GM12872 (cell line): ENCODE measurements around the gene FILIP1L.

Experiments
- TF ChIP-seq, protein P1 (sequence below): IDR thresholded peaks from 3 replicates; pipeline ENCODE4 v1.5.1; 2011; ENCODE audit warnings: low read depth, mild to moderate bottlenecking, low read length, moderate library complexity; ENCODE audit not compliant: insufficient read depth

Gene FILIP1L

DNA sequence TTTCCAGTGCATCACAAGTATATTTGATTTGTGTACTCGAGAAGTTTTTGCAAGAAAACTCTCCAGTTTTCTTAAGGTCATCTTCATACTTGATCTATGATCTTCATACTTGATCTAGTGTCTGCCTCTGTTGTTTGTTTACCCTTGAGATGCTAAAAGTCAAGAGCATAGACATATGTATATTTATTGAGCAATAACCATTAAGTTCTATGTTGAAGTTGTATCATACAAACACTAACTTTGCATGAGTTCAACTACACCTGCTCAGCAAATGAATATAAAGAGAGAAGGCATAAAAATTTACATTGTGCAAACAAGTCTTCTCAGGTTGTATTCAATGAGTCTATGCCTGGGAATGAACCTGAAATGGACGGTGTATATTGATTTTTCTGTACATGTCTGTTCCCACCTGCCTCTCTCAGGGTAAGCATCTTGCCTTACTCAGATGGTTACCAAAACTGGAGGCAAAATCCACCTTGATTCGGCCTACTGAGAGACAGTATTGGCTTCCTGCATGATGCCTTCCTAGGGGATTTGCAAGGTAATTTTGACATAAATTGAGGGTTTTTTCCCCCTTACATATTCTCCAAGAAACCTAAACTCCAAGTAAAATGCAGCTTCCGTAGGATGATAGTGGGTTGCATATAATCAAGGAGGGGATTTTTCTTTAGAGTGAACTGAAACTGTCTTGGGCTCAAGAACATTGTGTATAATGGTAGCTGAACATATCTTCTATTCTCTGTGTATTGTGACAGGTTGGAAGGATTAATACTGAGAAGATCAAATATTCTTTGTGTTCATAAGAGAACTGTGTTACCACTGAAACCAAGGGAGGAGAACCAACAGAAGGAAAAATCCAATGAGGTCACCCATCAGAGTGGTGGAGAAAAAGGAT, 110.4 kb downstream of the FILIP1L start:
- TF ChIP-seq, protein P1, sequence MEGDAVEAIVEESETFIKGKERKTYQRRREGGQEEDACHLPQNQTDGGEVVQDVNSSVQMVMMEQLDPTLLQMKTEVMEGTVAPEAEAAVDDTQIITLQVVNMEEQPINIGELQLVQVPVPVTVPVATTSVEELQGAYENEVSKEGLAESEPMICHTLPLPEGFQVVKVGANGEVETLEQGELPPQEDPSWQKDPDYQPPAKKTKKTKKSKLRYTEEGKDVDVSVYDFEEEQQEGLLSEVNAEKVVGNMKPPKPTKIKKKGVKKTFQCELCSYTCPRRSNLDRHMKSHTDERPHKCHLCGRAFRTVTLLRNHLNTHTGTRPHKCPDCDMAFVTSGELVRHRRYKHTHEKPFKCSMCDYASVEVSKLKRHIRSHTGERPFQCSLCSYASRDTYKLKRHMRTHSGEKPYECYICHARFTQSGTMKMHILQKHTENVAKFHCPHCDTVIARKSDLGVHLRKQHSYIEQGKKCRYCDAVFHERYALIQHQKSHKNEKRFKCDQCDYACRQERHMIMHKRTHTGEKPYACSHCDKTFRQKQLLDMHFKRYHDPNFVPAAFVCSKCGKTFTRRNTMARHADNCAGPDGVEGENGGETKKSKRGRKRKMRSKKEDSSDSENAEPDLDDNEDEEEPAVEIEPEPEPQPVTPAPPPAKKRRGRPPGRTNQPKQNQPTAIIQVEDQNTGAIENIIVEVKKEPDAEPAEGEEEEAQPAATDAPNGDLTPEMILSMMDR, result no peak

DNA sequence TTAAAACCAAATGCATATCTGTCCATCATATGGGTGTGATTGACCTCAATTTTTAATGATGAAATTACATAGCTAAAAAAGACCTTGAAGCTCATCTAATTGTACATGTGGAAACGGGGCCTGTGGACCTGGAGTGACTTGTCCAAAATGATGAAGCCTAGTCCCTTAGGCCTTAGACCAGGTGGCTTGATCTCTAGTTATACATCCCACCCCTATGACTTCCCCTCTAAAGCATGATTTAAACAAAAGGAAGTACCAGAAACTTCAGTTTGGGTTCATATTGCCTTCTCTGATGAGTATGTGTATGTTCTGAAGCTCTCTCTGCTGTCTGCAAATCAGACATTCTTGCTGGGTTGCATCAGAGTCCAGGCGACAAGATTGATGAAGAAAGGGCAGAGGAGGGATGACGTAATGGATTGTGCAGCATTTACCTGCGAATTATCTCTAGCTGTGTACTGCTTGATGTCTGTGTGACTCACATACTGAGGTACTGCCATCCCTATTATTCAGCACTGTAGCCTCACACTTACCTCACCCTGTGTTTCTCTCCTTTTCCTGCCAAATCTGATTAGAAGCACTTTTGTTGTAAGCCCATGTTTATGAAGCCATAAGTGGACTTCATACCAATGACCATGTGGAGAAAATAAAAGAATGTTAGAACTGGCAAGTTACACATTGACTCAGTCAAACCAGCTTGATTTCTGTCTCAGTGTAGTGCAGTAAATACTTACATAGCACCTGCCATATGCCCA, 111.5 kb downstream of the FILIP1L start:
- TF ChIP-seq, protein P1, result no peak

DNA sequence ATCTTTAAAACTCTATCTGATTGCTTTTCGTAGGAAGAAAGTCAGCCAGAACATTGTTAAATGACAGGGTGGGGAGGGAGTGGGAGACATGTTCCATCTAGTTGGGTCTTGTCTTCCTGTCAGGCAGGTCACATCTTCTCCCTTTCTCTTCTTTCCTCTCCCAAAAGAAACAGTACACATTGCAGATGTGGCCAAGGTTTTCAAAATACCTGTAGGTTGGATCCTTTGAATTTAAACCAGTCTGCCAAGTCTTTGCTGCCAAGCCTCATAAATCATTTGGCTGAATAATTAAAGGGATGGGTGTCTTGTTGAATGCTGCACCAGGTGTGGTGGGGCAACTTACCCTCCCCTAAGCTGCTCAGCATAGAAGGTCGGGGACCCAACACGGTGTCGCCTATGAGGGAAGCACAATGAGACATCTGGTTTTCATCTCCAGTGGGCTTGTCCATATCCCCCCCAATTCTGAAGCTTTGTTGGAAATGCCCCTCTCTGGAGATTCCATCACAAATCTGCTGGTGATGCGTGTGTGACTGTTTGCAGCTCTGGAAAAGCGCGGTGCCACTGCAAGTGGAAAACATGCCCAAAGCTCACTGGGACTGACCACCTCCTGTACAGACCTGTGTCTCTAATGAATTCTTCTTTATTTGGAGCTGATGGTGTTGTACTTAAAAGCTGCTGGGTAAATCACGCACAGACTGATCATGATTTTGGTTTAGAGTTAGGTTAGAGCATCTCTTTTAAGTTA, 112.6 kb downstream of the FILIP1L start:
- TF ChIP-seq, protein P1, result no peak

DNA sequence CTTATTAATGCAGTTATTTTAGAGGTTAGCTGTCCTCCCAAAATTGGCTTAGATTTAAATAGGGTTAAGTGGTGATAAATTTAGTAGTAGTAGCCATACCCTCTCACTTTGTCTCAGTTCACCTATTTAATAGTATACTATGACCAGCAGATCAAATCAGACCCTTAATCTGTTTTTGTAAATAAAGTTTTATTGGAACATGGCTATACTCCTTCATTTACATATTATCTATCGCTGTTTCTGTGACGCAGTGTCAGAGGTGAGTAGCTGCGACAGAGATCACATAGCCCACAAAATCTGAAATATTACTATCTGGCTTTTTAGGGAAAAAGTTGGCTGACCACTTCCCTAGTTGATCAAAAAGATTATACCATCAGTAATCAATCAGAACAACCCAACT, 113.2 kb downstream of the FILIP1L start:
- TF ChIP-seq, protein P1, result no peak

DNA sequence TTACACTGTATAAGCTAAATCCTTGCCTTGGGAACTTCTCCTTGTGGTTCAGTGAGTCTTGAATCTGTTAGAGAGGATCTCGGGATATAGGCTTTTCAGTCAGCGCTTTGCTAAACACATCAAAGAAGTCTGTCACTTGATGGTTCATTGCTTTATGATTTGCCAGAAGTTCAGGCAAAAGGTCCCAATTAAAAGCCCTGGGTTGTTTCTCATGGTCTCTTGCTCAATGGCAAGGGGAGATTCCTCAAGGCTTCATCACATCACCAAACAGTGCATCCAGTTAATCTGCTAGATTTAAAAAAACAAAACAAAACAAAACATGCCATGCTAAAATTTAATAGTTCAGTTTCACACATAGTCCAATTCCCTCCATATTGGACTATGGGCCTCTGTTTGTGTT, 114.8 kb downstream of the FILIP1L start:
- TF ChIP-seq, protein P1, result no peak

- TF ChIP-seq, protein P1, result no peak
Observed at GRCh38 chr3:99997293-99997692, 117.0 kb downstream of the FILIP1L start.

DNA sequence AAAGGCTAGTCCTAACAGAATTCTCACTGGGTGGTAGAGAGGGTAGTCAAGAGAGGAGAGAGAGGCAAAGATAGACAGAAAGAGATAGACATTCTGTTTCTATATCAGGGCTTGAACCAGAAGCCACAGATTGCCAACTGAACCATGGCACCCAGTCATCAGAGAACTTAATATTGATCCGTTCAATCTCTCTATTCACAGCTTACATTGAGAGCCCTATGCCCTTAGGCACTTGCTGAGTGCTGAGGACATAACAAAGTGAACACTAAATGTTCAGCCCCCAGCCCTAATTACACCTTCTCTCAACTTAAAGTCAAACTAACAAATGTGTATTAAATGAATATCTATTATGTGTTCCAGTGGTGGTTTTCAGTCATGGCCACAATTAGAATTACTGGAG, 124.1 kb downstream of the FILIP1L start:
- TF ChIP-seq, protein P1, result no peak
